K562 (cell line): Measurements from ENCODE around the gene DHX40. TPM values are rescaled to one million over a fixed set of nuclear protein-coding genes. Genes with fewer than 3 reads are reported as not detected.

ENCODE experiments used
- ATAC-seq: fragments of 200-7000 bp; cut with Tn5 transposase; 3 replicates; pipeline ENCODE4 v1.9.1; 2020; ENCODE audit warnings: moderate library complexity
- BruUV-seq: library from RNA; stranded (reverse); fragments of 400-500 nt; replicated peaks from 2 replicates; lab custom pipeline; 2021; lab: Mats Ljungman, UMichigan
- CTCF ChIA-PET: fragments of 300-600 bp; formaldehyde crosslinking; extraction: SDS; loops from one replicate; lab custom pipeline; 2021; ENCODE audit warnings: low intra/inter-chr PET ratio; lab: Yijun Ruan, JAX
- POLR2A ChIA-PET: fragments of 300-600, 350-650 bp; sonication (Branson Sonifier 250); formaldehyde crosslinking; extraction: SDS; loops from one replicate; lab custom pipeline; 2021; ENCODE audit warnings: antibody characterized with exemption, inconsistent platforms; lab: Yijun Ruan, JAX
- DNase-seq, 4 experiments: peaks; one replicate each; pipeline versions ENCODE4 v3.0.0 to v3.0.0-alpha.2; 2011 to 2018; ENCODE audit warnings: low spot score in 3 of 4, mixed read lengths in 3 of 4; ENCODE audit errors: extremely low read depth in 1 of 4
- FAIRE-seq: peaks from 2 replicates; lab custom pipeline; 2011; peaks lifted over from hg19 to GRCh38; lab: Jason Lieb, UNC
- H2AFZ ChIP-seq: 2 replicates; pipeline ENCODE4 v1.6.0; 2011; ENCODE audit warnings: low read depth, low read length, control low read depth, inconsistent platforms
- H3K27ac ChIP-seq: fragments of 200-600 bp; 3 replicates; pipeline ENCODE4 v1.8.0; 2011; ENCODE audit warnings: low read depth, mild to moderate bottlenecking, control low read depth, inconsistent platforms, low read length, moderate library complexity, mixed read lengths; ENCODE audit errors: extremely low read depth
- H3K27me3 ChIP-seq, 2 experiments: fragments of 300-600 bp in 1 of 2; 2 replicates in 1 of 2; 3 replicates in 1 of 2; pipeline versions ENCODE4 v1.6.0 to v1.8.0; 2011; ENCODE audit warnings: inconsistent platforms in 2 of 2, low read length in 2 of 2, mild to moderate bottlenecking in 1 of 2, mixed read lengths in 1 of 2, moderate library complexity in 1 of 2; ENCODE audit not compliant: control insufficient read depth in 2 of 2, insufficient read depth in 2 of 2
- H3K36me3 ChIP-seq: fragments of 300-600 bp; 3 replicates; pipeline ENCODE4 v1.8.0; 2011; ENCODE audit warnings: mild to moderate bottlenecking, low read length, inconsistent platforms; ENCODE audit not compliant: control insufficient read depth, insufficient read depth
- H3K4me1 ChIP-seq, 2 experiments: fragments of 200-600 bp in 1 of 2; replicated peaks in 1 of 2; 2 replicates in 1 of 2; 3 replicates in 1 of 2; pipeline versions ENCODE4 v1.5.1 to v1.8.0; 2011; ENCODE audit warnings: inconsistent platforms in 2 of 2, low read length in 2 of 2, mild to moderate bottlenecking in 1 of 2, mixed read lengths in 1 of 2, moderate library complexity in 1 of 2; ENCODE audit not compliant: control insufficient read depth in 2 of 2, insufficient read depth in 2 of 2
- H3K4me2 ChIP-seq: 2 replicates; pipeline ENCODE4 v1.6.1; 2011; ENCODE audit warnings: low read length, control low read depth, inconsistent platforms, mixed read lengths; ENCODE audit not compliant: insufficient read depth
- H3K4me3 ChIP-seq: fragments of 200-600 bp; sonication (generic), shearing (Covaris generic); 2 replicates; pipeline ENCODE4 v1.5.1; 2016; ENCODE audit warnings: control low read depth, inconsistent platforms
- H3K79me2 ChIP-seq: fragments of 200-600 bp; 3 replicates; pipeline ENCODE4 v1.8.0; 2011; ENCODE audit warnings: low read length, inconsistent platforms; ENCODE audit not compliant: control insufficient read depth, insufficient read depth
- H3K9ac ChIP-seq, 2 experiments: 2 replicates each; pipeline versions ENCODE4 v1.6.0 to v1.6.1; 2011; ENCODE audit warnings: low read depth in 2 of 2, low read length in 2 of 2, control low read depth in 1 of 2, inconsistent platforms in 1 of 2, mild to moderate bottlenecking in 1 of 2, mixed read lengths in 1 of 2; ENCODE audit not compliant: insufficient read depth in 1 of 2
- H3K9me1 ChIP-seq: one replicate; pipeline ENCODE4 v1.6.0; 2011; ENCODE audit warnings: inconsistent platforms, mild to moderate bottlenecking, low read length, moderate library complexity; ENCODE audit not compliant: control insufficient read depth, insufficient read depth
- H3K9me3 ChIP-seq: replicated peaks from 2 replicates; pipeline ENCODE4 v1.5.1; 2011; ENCODE audit warnings: low read depth, low read length, inconsistent platforms; ENCODE audit not compliant: control insufficient read depth, insufficient read depth
- H4K20me1 ChIP-seq: replicated peaks from 2 replicates; pipeline ENCODE4 v1.6.1; 2011; ENCODE audit warnings: low read length, inconsistent platforms, mixed read lengths; ENCODE audit not compliant: control insufficient read depth, insufficient read depth
- EP300 ChIP-seq: IDR thresholded peaks from 2 replicates; pipeline ENCODE4 v1.6.1; 2012; ENCODE audit warnings: low read length, improper control_type of control experiment
- NRF1 ChIP-seq, 2 experiments: fragments of 450-650 bp; IDR thresholded peaks in 1 of 2; conservative IDR thresholded peaks in 1 of 2; 2 replicates each; pipeline ENCODE4 v1.6.1; 2014; ENCODE audit warnings: mild to moderate bottlenecking in 2 of 2
- PYGO2 ChIP-seq: fragments of 450-650 bp; IDR thresholded peaks from 2 replicates; pipeline ENCODE4 v1.6.1; 2016; ENCODE audit warnings: mild to moderate bottlenecking, missing genetic modification characterization, moderate library complexity, missing compliant biosample characterization
- RBM25 ChIP-seq: fragments of 200-400 bp; formaldehyde crosslinking; IDR thresholded peaks from 2 replicates; pipeline ENCODE4 v1.6.1; 2018; ENCODE audit warnings: low read length, low read depth, moderate library complexity; ENCODE audit not compliant: severe bottlenecking
- STAT6 ChIP-seq: sonication (generic); formaldehyde crosslinking; IDR thresholded peaks from 2 replicates; pipeline ENCODE4 v1.8.1; 2023; ENCODE audit warnings: mild to moderate bottlenecking, missing genetic modification reagents
- TEAD2 ChIP-seq: fragments of 450-650 bp; IDR thresholded peaks from 2 replicates; pipeline ENCODE4 v1.6.1; 2016; ENCODE audit warnings: missing genetic modification characterization, control low read depth, missing compliant biosample characterization
- ZNF146 ChIP-seq: IDR thresholded peaks from one replicate; pipeline ENCODE4 v1.6.1; 2018; ENCODE audit warnings: missing compliant biosample characterization; ENCODE audit not compliant: unreplicated experiment
- WGBS: fragments of 100-300 bp; shearing (Covaris generic); methylation state at CpG from one replicate; pipeline ENCODE4 v1.1.6; 2016; ENCODE audit warnings: low coverage, mixed read lengths; ENCODE audit not compliant: insufficient coverage; ENCODE audit errors: missing lambda C conversion rate; 5-methylcytosine and 5-hydroxymethylcytosine counted together
- in situ Hi-C: fragments of 300-500 bp; cut with MboI; formaldehyde crosslinking; loops from 4 replicates; pipeline ENCODE4 v1.15.0; 2018; ENCODE audit warnings: inconsistent platforms, mixed read lengths
- intact Hi-C: fragments of 100-400 bp; cut with micrococcal nuclease; formaldehyde crosslinking; loops from 2 replicates; pipeline ENCODE4 v1.14.2; 2022
- polyA plus RNA-seq, 8 experiments: library from polyadenylated mRNA; depleted of rRNA in 4 of 8; stranded (reverse) in 5 of 8; unstranded in 3 of 8; fragments of >200 nt; fragmentation: Nextera tagmentation in 2 of 8; fragmentation: Illumina TruSeq in 1 of 8; extraction: Ambion mirVana in 2 of 8; extraction: Trizol in 1 of 8; gene quantifications; 2 replicates each; pipeline versions ENCODE4 v1.2.1 to v1.2.3, GENCODE V29; 2011 to 2014; ENCODE audit warnings: inconsistent platforms in 1 of 8, missing spikeins in 1 of 8
- total RNA-seq, 7 experiments: library from RNA; depleted of rRNA in 6 of 7; stranded (reverse); fragments of >200 nt in 6 of 7; fragmentation: Illumina TruSeq in 2 of 7; extraction: Trizol in 2 of 7; gene quantifications; 2 replicates each; pipeline versions ENCODE4 v1.2.1 to v1.2.3, GENCODE V29; 2011 to 2021; ENCODE audit warnings: low replicate concordance in 1 of 7

DHX40 gene
- total and polyA plus RNA-seq, 9 of the 15 experiments (the other 6 are each of a cell fraction or from before 2014, with no cell fraction given): 7.2 to 38.6 (median 18.7) TPM

DNA sequence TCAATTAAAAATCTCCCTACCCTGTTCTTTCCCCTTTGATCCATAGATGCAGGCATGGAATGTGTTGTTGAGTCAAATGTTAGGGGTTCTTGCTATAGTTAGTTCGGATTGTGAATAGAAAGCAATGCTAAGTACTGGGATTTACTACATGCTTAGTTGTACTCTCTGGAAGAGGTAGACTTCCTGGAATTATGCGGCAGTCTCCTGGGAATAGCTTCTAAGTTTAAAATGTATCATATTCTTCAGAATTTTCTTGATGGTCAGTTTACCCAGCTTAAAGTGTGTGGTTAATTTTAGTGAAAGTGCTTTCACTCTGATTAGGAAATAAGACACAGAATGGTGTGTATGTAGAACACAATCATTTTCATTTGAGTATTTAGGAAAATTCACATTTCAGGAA lies 57.7 kb downstream of the DHX40 start:
- DNase-seq (no peak), FAIRE-seq (no peak), ATAC-seq (no peak)
- peaks cover 61% of the 10 kb centered on the region for H3K36me3 ChIP-seq
- H2AFZ ChIP-seq: no peak overlapping the region
- H3K27me3 ChIP-seq: no peaks in the 10 kb centered on the region
- intact Hi-C loops (loop anchor here (5.0 kb wide), 1 partner anchor 101 kb away; no protein-coding TSS in a partner anchor), in situ Hi-C loops (no loop called here)
- peaks cover 44% of the 10 kb centered on the region for H4K20me1 ChIP-seq
- peaks cover 6 to 23% of the 10 kb centered on the region in 2 experiments; a peak in 3 of 5 replicates for H3K4me1 ChIP-seq
- no peak for TF ChIP-seq ZNF146 (CRISPR knock-in tag)
- TF ChIP-seq NRF1 (conservative IDR thresholded peaks at IDR 0.05 in 1 of 2, IDR thresholded peaks at IDR 0.05 in 1 of 2): no peak
- no peak for TF ChIP-seq TEAD2
- TF ChIP-seq RBM25: no peak
- TF ChIP-seq PYGO2: no peak
- no peak for TF ChIP-seq STAT6 (CRISPR knock-in tag)
- no peak for TF ChIP-seq EP300
- ChIA-PET CTCF (no interaction called here), POLR2A (interaction anchor here (0.6 to 7.4 kb wide), 3 partner anchors 10 to 965 kb away, joined by 3 to 45 read pairs (median 12); no protein-coding TSS in a partner anchor)
- H3K79me2 ChIP-seq: peaks cover 95% of the 10 kb centered on the region
- BruUV-seq: no TSS peak
- H3K9ac ChIP-seq: peak overlapping the region in 1 of 2 experiments; percentile 96; a peak in 2 of 4 replicates
- H3K27ac ChIP-seq: no peak overlapping the region
- 9% methylated on average over 2 of the region's 2 CpGs for WGBS
- no peaks in the 10 kb centered on the region for H3K9me1 ChIP-seq
- no peaks in the 10 kb centered on the region for H3K9me3 ChIP-seq
- peak overlapping the region; percentile 97 for H3K4me3 ChIP-seq
- peak overlapping the region; percentile 56 for H3K4me2 ChIP-seq
